ENCODE measurements around the gene H2BK1.

DNA sequence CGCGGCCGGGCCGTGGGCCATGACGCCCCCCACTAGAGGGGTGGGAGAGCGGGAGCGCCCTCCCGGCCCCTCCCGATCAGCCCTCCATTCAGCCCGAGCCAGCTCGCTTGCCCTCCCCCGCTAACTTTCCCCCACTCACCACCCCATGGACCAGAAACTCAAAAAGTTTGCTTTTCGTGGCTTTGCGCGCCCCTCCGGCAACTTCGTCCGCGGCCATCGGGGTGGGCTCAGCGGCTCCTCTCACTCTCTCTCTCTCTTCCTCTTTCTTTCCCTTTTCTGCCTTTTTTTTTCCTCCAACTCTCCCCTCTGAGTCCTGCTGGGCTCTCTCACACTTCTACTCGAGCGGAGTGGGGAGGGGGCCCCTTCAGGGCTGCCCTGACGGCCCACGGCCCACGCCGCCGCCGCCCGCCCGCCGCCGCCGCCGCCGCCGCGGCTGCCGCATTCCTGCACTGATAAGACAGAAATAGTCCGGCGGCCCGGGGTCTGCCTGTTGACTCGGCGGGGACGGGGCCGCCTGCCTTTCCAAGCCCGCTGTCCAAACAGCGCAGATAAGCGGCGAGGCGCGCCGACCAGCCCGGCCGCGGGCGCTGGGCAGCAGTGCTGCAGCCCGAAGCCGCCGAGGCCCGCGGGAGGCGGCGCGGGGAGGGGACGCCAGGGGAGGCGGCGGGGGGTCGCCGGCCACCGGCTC is 38.2 kb upstream of the H2BK1 start, which contains the start of gene SMARCD3:
- no peak for TF ChIP-seq CEBPB (IDR thresholded peaks at IDR 0.05)
- no peak for TF ChIP-seq EP300 (IDR thresholded peaks at IDR 0.05; ENCODE audit: borderline replicate concordance)
- TF ChIP-seq ZBTB7A (IDR thresholded peaks at IDR 0.05; ENCODE audit: low read depth): peak; percentile 24; the same call in 1 of the 2 replicates
- TF ChIP-seq YY1 (IDR thresholded peaks at IDR 0.05; ENCODE audit: low read depth): no peak
- no peak for TF ChIP-seq NFIC (IDR thresholded peaks at IDR 0.05)
- TF ChIP-seq TCF12 (IDR thresholded peaks at IDR 0.05; ENCODE audit: low read depth): no peak
- TF ChIP-seq, protein P1, sequence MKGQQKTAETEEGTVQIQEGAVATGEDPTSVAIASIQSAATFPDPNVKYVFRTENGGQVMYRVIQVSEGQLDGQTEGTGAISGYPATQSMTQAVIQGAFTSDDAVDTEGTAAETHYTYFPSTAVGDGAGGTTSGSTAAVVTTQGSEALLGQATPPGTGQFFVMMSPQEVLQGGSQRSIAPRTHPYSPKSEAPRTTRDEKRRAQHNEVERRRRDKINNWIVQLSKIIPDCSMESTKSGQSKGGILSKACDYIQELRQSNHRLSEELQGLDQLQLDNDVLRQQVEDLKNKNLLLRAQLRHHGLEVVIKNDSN (IDR thresholded peaks at IDR 0.05): no peak
- TF ChIP-seq, protein P2, sequence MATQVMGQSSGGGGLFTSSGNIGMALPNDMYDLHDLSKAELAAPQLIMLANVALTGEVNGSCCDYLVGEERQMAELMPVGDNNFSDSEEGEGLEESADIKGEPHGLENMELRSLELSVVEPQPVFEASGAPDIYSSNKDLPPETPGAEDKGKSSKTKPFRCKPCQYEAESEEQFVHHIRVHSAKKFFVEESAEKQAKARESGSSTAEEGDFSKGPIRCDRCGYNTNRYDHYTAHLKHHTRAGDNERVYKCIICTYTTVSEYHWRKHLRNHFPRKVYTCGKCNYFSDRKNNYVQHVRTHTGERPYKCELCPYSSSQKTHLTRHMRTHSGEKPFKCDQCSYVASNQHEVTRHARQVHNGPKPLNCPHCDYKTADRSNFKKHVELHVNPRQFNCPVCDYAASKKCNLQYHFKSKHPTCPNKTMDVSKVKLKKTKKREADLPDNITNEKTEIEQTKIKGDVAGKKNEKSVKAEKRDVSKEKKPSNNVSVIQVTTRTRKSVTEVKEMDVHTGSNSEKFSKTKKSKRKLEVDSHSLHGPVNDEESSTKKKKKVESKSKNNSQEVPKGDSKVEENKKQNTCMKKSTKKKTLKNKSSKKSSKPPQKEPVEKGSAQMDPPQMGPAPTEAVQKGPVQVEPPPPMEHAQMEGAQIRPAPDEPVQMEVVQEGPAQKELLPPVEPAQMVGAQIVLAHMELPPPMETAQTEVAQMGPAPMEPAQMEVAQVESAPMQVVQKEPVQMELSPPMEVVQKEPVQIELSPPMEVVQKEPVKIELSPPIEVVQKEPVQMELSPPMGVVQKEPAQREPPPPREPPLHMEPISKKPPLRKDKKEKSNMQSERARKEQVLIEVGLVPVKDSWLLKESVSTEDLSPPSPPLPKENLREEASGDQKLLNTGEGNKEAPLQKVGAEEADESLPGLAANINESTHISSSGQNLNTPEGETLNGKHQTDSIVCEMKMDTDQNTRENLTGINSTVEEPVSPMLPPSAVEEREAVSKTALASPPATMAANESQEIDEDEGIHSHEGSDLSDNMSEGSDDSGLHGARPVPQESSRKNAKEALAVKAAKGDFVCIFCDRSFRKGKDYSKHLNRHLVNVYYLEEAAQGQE (IDR thresholded peaks at IDR 0.05; ENCODE audit: low read depth): no peak
- TF ChIP-seq TEAD4 (IDR thresholded peaks at IDR 0.05): no peak; the same call in 1 of the 2 replicates
- TF ChIP-seq FOXM1 (IDR thresholded peaks at IDR 0.05; ENCODE audit: borderline replicate concordance, low read depth): no peak

All from Ishikawa (cell line).